Measurements from ENCODE around the gene ELP4.

Gene ELP4

DNA sequence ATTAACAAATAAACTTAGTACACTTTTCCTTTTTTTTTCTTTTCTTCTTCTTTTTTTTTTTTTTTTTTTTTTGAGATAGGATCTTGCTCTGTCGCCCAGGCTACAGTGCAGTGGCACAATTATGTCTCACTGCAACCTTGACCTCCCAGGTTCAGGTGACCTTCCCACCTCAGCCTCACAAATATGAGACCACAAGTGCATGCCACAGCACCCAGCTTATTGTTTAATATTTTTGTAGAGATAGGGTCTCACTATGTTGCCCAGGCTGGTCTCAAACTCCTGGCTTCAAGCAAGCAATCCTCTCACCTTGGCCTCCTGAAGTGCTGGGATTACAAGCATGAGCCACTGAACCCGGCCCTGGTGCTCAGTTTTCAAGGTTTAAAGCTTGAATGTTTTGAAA lies 88.9 kb downstream of the ELP4 start (continued):
- no peak for TF ChIP-seq BCL11B (tag by site-specific recombination; IDR thresholded peaks at IDR 0.05; ENCODE audit: low read depth)

DNA sequence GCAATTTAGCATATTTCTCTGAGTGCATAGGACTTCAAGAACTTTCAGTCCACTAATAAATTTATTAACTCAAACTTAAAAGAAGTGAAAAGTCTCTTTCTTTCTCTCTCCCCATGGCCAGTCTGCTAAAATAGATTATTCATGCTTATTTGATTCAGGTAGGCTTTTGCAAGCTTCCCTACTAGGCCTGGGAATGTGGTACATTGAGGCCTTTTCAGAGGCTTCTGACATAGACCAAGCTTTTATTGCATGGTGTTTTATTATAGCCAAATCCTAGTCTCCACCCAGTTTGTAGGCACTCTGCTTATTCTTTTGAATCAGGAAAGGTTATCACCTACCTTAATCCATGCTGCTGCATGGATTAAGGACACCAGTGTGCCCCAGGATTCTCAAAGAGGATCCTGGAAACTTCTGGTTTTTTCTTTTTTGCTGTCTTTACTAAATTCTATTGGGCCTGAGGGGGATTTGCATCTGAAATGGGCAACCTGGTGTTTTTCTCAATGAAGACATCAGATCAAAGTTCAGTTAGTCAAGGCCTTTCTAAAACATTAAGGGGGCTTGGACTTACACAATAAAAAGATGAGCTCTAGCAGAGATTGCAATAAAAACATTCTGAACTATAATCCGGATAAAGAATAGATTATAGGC lies 92.2 kb downstream of the ELP4 start:
- ChIA-PET CTCF (interaction anchor here (0.6 kb wide), 1 partner anchor 69 kb away, joined by 3 read pairs; no protein-coding TSS in a partner anchor), POLR2A (no interaction called here)
- Histone ChIP-seq H3K4me3 (ENCODE audit: low read depth, low read length) (no peak overlapping the region), H3K27ac (ENCODE audit: extremely low read depth, low read depth, low read length) (no peak overlapping the region), H3K4me1 (ENCODE audit: control insufficient read depth, insufficient read depth, low read length) (no peaks in the 10 kb centered on the region), H3K36me3 (ENCODE audit: control insufficient read depth in 2 of 2, insufficient read depth in 1 of 2, low read length in 2 of 2) (no peaks in the 10 kb centered on the region), H3K9me3 (ENCODE audit: control insufficient read depth, insufficient read depth, low read depth, low read length) (no peaks in the 10 kb centered on the region)
- TF ChIP-seq ZNF621 (tag by site-specific recombination; IDR thresholded peaks at IDR 0.05) (no peak), ZNF558 (tag by site-specific recombination; IDR thresholded peaks at IDR 0.05) (no peak), ZNF843 (tag by site-specific recombination; IDR thresholded peaks at IDR 0.05) (no peak), GLI4 (tag by site-specific recombination; IDR thresholded peaks at IDR 0.05) (no peak), ZNF416 (tag by site-specific recombination; IDR thresholded peaks at IDR 0.05) (no peak), ZIC2 (tag by site-specific recombination; IDR thresholded peaks at IDR 0.05) (no peak), ZSCAN30 (tag by site-specific recombination; IDR thresholded peaks at IDR 0.05) (no peak)
- TF ChIP-seq, protein P1, sequence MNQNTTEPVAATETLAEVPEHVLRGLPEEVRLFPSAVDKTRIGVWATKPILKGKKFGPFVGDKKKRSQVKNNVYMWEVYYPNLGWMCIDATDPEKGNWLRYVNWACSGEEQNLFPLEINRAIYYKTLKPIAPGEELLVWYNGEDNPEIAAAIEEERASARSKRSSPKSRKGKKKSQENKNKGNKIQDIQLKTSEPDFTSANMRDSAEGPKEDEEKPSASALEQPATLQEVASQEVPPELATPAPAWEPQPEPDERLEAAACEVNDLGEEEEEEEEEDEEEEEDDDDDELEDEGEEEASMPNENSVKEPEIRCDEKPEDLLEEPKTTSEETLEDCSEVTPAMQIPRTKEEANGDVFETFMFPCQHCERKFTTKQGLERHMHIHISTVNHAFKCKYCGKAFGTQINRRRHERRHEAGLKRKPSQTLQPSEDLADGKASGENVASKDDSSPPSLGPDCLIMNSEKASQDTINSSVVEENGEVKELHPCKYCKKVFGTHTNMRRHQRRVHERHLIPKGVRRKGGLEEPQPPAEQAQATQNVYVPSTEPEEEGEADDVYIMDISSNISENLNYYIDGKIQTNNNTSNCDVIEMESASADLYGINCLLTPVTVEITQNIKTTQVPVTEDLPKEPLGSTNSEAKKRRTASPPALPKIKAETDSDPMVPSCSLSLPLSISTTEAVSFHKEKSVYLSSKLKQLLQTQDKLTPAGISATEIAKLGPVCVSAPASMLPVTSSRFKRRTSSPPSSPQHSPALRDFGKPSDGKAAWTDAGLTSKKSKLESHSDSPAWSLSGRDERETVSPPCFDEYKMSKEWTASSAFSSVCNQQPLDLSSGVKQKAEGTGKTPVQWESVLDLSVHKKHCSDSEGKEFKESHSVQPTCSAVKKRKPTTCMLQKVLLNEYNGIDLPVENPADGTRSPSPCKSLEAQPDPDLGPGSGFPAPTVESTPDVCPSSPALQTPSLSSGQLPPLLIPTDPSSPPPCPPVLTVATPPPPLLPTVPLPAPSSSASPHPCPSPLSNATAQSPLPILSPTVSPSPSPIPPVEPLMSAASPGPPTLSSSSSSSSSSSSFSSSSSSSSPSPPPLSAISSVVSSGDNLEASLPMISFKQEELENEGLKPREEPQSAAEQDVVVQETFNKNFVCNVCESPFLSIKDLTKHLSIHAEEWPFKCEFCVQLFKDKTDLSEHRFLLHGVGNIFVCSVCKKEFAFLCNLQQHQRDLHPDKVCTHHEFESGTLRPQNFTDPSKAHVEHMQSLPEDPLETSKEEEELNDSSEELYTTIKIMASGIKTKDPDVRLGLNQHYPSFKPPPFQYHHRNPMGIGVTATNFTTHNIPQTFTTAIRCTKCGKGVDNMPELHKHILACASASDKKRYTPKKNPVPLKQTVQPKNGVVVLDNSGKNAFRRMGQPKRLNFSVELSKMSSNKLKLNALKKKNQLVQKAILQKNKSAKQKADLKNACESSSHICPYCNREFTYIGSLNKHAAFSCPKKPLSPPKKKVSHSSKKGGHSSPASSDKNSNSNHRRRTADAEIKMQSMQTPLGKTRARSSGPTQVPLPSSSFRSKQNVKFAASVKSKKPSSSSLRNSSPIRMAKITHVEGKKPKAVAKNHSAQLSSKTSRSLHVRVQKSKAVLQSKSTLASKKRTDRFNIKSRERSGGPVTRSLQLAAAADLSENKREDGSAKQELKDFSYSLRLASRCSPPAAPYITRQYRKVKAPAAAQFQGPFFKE (tag by site-specific recombination; IDR thresholded peaks at IDR 0.05; ENCODE audit: borderline replicate concordance) = no peak
- TF ChIP-seq, protein P2, sequence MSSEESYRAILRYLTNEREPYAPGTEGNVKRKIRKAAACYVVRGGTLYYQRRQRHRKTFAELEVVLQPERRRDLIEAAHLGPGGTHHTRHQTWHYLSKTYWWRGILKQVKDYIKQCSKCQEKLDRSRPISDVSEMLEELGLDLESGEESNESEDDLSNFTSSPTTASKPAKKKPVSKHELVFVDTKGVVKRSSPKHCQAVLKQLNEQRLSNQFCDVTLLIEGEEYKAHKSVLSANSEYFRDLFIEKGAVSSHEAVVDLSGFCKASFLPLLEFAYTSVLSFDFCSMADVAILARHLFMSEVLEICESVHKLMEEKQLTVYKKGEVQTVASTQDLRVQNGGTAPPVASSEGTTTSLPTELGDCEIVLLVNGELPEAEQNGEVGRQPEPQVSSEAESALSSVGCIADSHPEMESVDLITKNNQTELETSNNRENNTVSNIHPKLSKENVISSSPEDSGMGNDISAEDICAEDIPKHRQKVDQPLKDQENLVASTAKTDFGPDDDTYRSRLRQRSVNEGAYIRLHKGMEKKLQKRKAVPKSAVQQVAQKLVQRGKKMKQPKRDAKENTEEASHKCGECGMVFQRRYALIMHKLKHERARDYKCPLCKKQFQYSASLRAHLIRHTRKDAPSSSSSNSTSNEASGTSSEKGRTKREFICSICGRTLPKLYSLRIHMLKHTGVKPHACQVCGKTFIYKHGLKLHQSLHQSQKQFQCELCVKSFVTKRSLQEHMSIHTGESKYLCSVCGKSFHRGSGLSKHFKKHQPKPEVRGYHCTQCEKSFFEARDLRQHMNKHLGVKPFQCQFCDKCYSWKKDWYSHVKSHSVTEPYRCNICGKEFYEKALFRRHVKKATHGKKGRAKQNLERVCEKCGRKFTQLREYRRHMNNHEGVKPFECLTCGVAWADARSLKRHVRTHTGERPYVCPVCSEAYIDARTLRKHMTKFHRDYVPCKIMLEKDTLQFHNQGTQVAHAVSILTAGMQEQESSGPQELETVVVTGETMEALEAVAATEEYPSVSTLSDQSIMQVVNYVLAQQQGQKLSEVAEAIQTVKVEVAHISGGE (tag by site-specific recombination; conservative IDR thresholded peaks at IDR 0.05; ENCODE audit: low read depth) = no peak
- TF ChIP-seq, protein P3, sequence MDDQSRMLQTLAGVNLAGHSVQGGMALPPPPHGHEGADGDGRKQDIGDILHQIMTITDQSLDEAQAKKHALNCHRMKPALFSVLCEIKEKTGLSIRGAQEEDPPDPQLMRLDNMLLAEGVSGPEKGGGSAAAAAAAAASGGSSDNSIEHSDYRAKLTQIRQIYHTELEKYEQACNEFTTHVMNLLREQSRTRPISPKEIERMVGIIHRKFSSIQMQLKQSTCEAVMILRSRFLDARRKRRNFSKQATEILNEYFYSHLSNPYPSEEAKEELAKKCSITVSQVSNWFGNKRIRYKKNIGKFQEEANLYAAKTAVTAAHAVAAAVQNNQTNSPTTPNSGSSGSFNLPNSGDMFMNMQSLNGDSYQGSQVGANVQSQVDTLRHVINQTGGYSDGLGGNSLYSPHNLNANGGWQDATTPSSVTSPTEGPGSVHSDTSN (CRISPR knock-in tag; IDR thresholded peaks at IDR 0.05) = no peak
- TF ChIP-seq, protein P4, sequence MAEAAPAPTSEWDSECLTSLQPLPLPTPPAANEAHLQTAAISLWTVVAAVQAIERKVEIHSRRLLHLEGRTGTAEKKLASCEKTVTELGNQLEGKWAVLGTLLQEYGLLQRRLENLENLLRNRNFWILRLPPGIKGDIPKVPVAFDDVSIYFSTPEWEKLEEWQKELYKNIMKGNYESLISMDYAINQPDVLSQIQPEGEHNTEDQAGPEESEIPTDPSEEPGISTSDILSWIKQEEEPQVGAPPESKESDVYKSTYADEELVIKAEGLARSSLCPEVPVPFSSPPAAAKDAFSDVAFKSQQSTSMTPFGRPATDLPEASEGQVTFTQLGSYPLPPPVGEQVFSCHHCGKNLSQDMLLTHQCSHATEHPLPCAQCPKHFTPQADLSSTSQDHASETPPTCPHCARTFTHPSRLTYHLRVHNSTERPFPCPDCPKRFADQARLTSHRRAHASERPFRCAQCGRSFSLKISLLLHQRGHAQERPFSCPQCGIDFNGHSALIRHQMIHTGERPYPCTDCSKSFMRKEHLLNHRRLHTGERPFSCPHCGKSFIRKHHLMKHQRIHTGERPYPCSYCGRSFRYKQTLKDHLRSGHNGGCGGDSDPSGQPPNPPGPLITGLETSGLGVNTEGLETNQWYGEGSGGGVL (tag by site-specific recombination; IDR thresholded peaks at IDR 0.05) = no peak

All from HEK293 (cell line).